ENCODE results near the gene SLC17A7.

Gene SLC17A7

DNA sequence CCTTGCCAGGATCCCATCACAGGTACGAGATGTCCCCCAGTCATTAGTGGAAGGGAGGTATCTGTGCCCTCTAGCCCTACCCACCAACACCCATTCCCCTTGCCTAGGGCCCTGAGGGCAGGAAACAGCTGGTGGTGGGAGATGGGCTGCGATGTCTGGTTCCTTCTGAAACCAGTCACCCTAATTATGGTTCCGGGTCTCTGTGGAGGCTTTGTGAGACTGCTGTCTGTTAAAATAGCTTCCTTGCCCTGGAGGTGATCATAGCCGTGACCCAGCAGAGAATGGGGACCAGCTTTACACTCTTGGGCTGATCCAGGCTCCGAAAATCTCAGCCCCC, 17.2 kb upstream of the SLC17A7 start:
- no peaks in the 10 kb centered on the region for H3K9me3 ChIP-seq
- H3K4me3 ChIP-seq (ENCODE audit: low read depth in 1 of 2, low read length in 1 of 2) = no peak overlapping the region
- no peaks in the 10 kb centered on the region for H3K27me3 ChIP-seq
- no peak overlapping the region for H3K27ac ChIP-seq
- H3K36me3 ChIP-seq = peaks cover 7% of the 10 kb centered on the region
- H3K4me1 ChIP-seq (ENCODE audit: control insufficient read depth in 1 of 2, insufficient read depth in 1 of 2, low read depth in 1 of 2, low read length in 1 of 2) = peaks cover 6 to 8% of the 10 kb centered on the region in 2 experiments
- TF ChIP-seq, protein P1, sequence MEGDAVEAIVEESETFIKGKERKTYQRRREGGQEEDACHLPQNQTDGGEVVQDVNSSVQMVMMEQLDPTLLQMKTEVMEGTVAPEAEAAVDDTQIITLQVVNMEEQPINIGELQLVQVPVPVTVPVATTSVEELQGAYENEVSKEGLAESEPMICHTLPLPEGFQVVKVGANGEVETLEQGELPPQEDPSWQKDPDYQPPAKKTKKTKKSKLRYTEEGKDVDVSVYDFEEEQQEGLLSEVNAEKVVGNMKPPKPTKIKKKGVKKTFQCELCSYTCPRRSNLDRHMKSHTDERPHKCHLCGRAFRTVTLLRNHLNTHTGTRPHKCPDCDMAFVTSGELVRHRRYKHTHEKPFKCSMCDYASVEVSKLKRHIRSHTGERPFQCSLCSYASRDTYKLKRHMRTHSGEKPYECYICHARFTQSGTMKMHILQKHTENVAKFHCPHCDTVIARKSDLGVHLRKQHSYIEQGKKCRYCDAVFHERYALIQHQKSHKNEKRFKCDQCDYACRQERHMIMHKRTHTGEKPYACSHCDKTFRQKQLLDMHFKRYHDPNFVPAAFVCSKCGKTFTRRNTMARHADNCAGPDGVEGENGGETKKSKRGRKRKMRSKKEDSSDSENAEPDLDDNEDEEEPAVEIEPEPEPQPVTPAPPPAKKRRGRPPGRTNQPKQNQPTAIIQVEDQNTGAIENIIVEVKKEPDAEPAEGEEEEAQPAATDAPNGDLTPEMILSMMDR (IDR thresholded peaks at IDR 0.05) = no peak

DNA sequence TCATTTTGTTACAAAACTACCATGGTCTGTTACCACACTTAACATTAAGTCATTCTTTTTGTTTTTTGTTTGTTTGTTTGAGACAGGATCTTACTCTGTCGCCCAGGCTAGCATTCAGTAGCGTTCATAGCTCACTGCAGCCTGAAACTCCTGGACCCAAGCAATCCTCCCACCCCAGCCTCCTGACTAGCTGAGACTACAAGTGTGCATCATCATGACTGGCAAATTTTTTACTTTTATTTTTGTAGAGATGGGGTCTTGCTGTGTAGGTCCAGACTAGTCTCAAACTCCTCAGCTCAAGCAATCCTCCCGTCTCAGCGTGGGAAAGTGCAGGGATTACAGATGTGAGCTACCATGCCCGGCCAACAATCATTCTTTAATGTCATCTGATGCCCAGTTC, 15.0 kb upstream of the SLC17A7 start:
- Histone ChIP-seq H3K27me3 (no peaks in the 10 kb centered on the region), H3K36me3 (peaks cover 7% of the 10 kb centered on the region), H3K27ac (no peak overlapping the region), H3K9me3 (no peaks in the 10 kb centered on the region), H3K4me3 (ENCODE audit: low read depth in 1 of 2, low read length in 1 of 2) (no peak overlapping the region), H3K4me1 (ENCODE audit: control insufficient read depth in 1 of 2, insufficient read depth in 1 of 2, low read depth in 1 of 2, low read length in 1 of 2) (peaks cover 23 to 25% of the 10 kb centered on the region in 2 experiments)
- TF ChIP-seq, protein P1 (IDR thresholded peaks at IDR 0.05) = no peak

DNA sequence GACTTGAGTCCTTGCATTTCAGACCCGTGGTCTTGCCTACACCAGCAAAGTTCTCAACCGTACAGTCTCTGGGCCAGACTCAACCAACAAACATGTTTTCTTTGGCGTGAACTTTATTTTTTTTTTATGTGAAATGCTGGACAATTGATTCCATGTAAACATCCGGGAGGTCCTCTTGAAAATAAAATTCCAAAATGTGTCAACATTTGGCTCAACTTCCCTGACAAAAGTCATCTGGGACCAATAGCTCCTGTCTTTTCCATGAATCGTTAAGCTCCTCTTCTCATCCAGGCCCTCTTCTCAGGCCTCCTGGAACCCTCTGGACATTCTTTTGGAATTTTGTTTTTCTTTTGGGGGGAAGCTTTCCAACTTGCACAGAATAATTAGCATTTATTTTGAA, 14.4 kb upstream of the SLC17A7 start:
- H3K27me3 ChIP-seq = no peaks in the 10 kb centered on the region
- H3K4me1 ChIP-seq (ENCODE audit: control insufficient read depth in 1 of 2, insufficient read depth in 1 of 2, low read depth in 1 of 2, low read length in 1 of 2) = peaks cover 24 to 25% of the 10 kb centered on the region in 2 experiments

DNA sequence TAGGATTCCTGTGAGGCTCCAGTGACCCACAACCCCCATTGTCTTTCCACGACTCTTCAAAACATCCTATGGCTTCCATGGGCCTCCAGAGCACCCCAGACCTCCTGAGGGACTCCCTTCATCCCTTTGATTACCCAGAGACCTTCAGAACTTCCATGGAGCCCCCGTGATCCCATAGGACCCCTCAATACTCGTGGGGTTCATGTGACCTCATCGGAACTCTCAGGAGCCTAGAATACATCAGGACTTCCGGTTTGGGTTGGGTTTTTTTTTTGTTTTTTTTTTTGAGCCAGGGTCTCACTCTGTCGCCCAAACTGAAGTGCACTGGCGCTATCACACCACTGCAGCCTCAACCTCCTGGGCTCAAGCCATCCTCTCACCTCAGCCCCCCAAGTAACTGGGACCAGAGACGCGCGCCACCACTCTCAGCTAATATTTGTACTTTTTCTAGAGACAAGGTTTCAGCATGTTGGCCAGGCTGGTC, 12.5 kb upstream of the SLC17A7 start:
- TF ChIP-seq, protein P1 (IDR thresholded peaks at IDR 0.05) = no peak
- H3K4me1 ChIP-seq (ENCODE audit: control insufficient read depth in 1 of 2, insufficient read depth in 1 of 2, low read depth in 1 of 2, low read length in 1 of 2) = peaks cover 24 to 25% of the 10 kb centered on the region in 2 experiments
- H3K9me3 ChIP-seq = no peaks in the 10 kb centered on the region
- H3K27me3 ChIP-seq = no peaks in the 10 kb centered on the region
- peak overlapping the region; percentile 88 for H3K27ac ChIP-seq
- no peaks in the 10 kb centered on the region for H3K36me3 ChIP-seq
- H3K4me3 ChIP-seq (ENCODE audit: low read depth in 1 of 2, low read length in 1 of 2) = peak overlapping the region; percentile 83 to 97

More for the DNA sequence above, 14.4 kb upstream of the SLC17A7 start:
- Histone ChIP-seq H3K36me3 (peaks cover 7% of the 10 kb centered on the region), H3K4me3 (ENCODE audit: low read depth in 1 of 2, low read length in 1 of 2) (no peak overlapping the region), H3K27ac (no peak overlapping the region), H3K9me3 (no peaks in the 10 kb centered on the region)
- TF ChIP-seq, protein P1 (IDR thresholded peaks at IDR 0.05) = no peak

DNA sequence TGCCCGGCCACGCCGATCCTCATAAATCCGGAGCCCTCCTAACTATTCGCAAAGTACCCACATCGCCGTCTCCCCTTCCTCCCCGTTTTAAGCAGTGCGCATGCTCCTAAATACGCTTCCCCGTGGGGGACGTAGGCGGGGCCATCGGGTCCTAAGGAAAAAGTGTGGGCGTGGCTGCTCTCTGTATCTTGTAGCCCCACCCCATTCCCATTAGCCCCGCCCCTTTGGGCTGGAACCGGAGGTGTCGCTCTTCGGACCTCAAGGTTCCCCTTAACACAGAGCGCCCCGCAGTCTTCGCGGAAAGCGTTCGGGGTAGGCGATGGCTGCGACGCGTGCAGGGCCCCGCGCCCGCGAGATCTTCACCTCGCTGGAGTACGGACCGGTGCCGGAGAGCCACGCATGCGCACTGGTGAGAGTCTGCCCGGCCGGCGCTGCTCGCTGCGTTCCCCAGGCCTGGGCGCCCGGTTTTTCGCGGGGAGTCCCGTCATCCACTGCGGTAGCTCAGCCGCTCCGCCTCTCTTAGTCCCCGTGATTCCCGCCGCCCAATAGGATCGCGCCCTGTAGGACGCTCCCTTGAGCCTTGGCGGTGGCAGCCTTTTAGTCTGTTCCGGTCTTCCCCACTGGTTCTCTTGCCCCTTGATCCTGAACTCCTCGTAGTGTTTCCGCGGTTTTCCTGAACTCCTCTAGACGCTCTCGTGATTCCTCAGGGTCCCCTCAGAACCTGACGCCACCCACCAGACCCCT, 11.9 kb upstream of the SLC17A7 start, which contains the start of gene ALDH16A1:
Gene ALDH16A1, plus strand, starts transcription at position 213 of the 744 bp plus-strand sequence. Its CDS starts 107 bp downstream, at position 320.
- no peaks in the 10 kb centered on the region for H3K36me3 ChIP-seq
- peak within 1 kb of the TSS; percentile 88 for H3K27ac ChIP-seq
- TF ChIP-seq, protein P1 (IDR thresholded peaks at IDR 0.05) = peak; percentile 53
- H3K4me1 ChIP-seq (ENCODE audit: control insufficient read depth in 1 of 2, insufficient read depth in 1 of 2, low read depth in 1 of 2, low read length in 1 of 2) = peaks cover 24 to 25% of the 10 kb centered on the region in 2 experiments
- H3K27me3 ChIP-seq = no peaks in the 10 kb centered on the region
- H3K9me3 ChIP-seq = no peaks in the 10 kb centered on the region
- H3K4me3 ChIP-seq (ENCODE audit: low read depth in 1 of 2, low read length in 1 of 2) = peak within 1 kb of the TSS; percentile 83 to 97

Measured in neutrophil (primary cell).